GM19025 (cell line): Measurements from ENCODE around the gene ATP8A2.

Source experiments
- ATAC-seq: cut with Tn5 transposase; IDR thresholded peaks from one replicate; pipeline ENCODE4 v1.9.1; 2021; ENCODE audit warnings: mild to moderate bottlenecking, low read depth, moderate library complexity; ENCODE audit not compliant: unreplicated experiment

Gene ATP8A2

GRCh38 chr13:25675060-25675459 lies 303.3 kb downstream of the ATP8A2 start:
- ATAC-seq = no peak

GRCh38 chr13:25677956-25678355 lies 306.2 kb downstream of the ATP8A2 start:
- ATAC-seq = no peak

GRCh38 chr13:25678398-25678797 lies 306.6 kb downstream of the ATP8A2 start:
- ATAC-seq = no peak

- no peak for ATAC-seq
These were observed 307.4 kb downstream of the ATP8A2 start for GRCh38 chr13:25679159-25679558.

- ATAC-seq = no peak
These were observed 308.2 kb downstream of the ATP8A2 start for GRCh38 chr13:25679936-25680335.

GRCh38 chr13:25682276-25682675 lies 310.5 kb downstream of the ATP8A2 start:
- no peak for ATAC-seq

GRCh38 chr13:25683056-25683455 lies 311.3 kb downstream of the ATP8A2 start:
- no peak for ATAC-seq

GRCh38 chr13:25683662-25684370 lies 312.0 kb downstream of the ATP8A2 start:
- ATAC-seq = no peak

- ATAC-seq = no peak
These were observed 312.7 kb downstream of the ATP8A2 start for GRCh38 chr13:25684491-25684890.

- no peak for ATAC-seq
These were observed 315.2 kb downstream of the ATP8A2 start for GRCh38 chr13:25686831-25687470.

- ATAC-seq = no peak
These were observed 315.9 kb downstream of the ATP8A2 start for GRCh38 chr13:25687471-25688225.

GRCh38 chr13:25688536-25688935 lies 316.8 kb downstream of the ATP8A2 start:
- ATAC-seq = no peak

- no peak for ATAC-seq
These were observed 317.8 kb downstream of the ATP8A2 start for GRCh38 chr13:25689539-25689938.

- ATAC-seq = no peak
These were observed 318.8 kb downstream of the ATP8A2 start for GRCh38 chr13:25690582-25690981.

GRCh38 chr13:25691654-25692053 lies 319.9 kb downstream of the ATP8A2 start:
- no peak for ATAC-seq

- ATAC-seq = no peak
These were observed 320.3 kb downstream of the ATP8A2 start for GRCh38 chr13:25692099-25692498.

- no peak for ATAC-seq
These were observed 327.3 kb downstream of the ATP8A2 start for GRCh38 chr13:25699056-25699455.

GRCh38 chr13:25699600-25699999 lies 327.8 kb downstream of the ATP8A2 start:
- no peak for ATAC-seq

- no peak for ATAC-seq
These were observed 329.5 kb downstream of the ATP8A2 start for GRCh38 chr13:25701304-25701703.

- no peak for ATAC-seq
These were observed 330.6 kb downstream of the ATP8A2 start for GRCh38 chr13:25702386-25702785.

- no peak for ATAC-seq
These were observed 336.0 kb downstream of the ATP8A2 start for GRCh38 chr13:25707726-25708125.

- no peak for ATAC-seq
These were observed 336.5 kb downstream of the ATP8A2 start for GRCh38 chr13:25708268-25708667.
